ENCODE measurements around the gene FGF14. TPM values are rescaled to one million over a fixed set of nuclear protein-coding genes. Genes with fewer than 3 reads are reported as not detected.
A peak's percentile ranks its signal among the peaks of the same experiment; 100 is the strongest.

The FGF14 gene
- polyA plus RNA-seq, 1 of the 3 experiments (the other 2 are of a cell fraction), result 0.20 TPM

GRCh38 chr13:102220681-102221228, 181.1 kb downstream of the FGF14 start:
- Histone ChIP-seq H3K27me3 (ENCODE audit: insufficient read depth) (no peaks in the 10 kb centered on the region), H3K4me2 (no peak overlapping the region), H4K20me1 (ENCODE audit: insufficient read depth) (no peaks in the 10 kb centered on the region), H3F3A (replicated peaks; ENCODE audit: insufficient read depth) (no peaks in the 10 kb centered on the region), H3K9me2 (no peaks in the 10 kb centered on the region), H3K79me2 (ENCODE audit: insufficient read depth) (no peaks in the 10 kb centered on the region), H3K36me3 (replicated peaks in 1 of 2; ENCODE audit: control insufficient read depth in 1 of 2, insufficient read depth in 2 of 2, low read length in 1 of 2) (peaks cover 0 to 6% of the 10 kb centered on the region in 2 experiments), H3K9me3 (no peaks in the 10 kb centered on the region), H3K27ac (ENCODE audit: low read depth in 2 of 2, low read length in 1 of 2) (peak overlapping the region in 1 of 2 experiments; percentile 34; a peak in 1 of 4 replicates), H3K4me1 (ENCODE audit: control insufficient read depth in 1 of 2, insufficient read depth in 2 of 2, low read depth in 1 of 2, low read length in 1 of 2) (peaks cover 0 to under 1% of the 10 kb centered on the region in 2 experiments; a peak in 2 of 4 replicates), H3K4me3 (ENCODE audit: low read depth in 2 of 2, low read length in 1 of 2) (no peak overlapping the region), H3K9ac (no peak overlapping the region), H2AFZ (ENCODE audit: low read depth) (no peak overlapping the region)
- WGBS (ENCODE audit: low lambda C conversion rate), result 59% methylated on average over 5 of the region's 5 CpGs
- POLR2A ChIA-PET, result no interaction called here
- CTCF ChIA-PET, result no interaction called here
- TF ChIP-seq FOSL2 (IDR thresholded peaks at IDR 0.05; ENCODE audit: borderline replicate concordance, low read depth), result no peak
- TF ChIP-seq EP300 (IDR thresholded peaks at IDR 0.05; ENCODE audit: borderline replicate concordance in 1 of 2, low read depth in 1 of 2, low read length in 1 of 2), result no peak
- TF ChIP-seq CTCF (IDR thresholded peaks at IDR 0.05), result no peak
- no peak for TF ChIP-seq ZBTB33 (IDR thresholded peaks at IDR 0.05; ENCODE audit: borderline replicate concordance, low read depth)
- no peak for TF ChIP-seq USF2 (IDR thresholded peaks at IDR 0.05; ENCODE audit: borderline replicate concordance, low read depth, low read length)
- TF ChIP-seq ELF1 (IDR thresholded peaks at IDR 0.05), result no peak
- TF ChIP-seq SMC3 (IDR thresholded peaks at IDR 0.05; ENCODE audit: low read depth, low read length), result no peak
- TF ChIP-seq CHD2 (IDR thresholded peaks at IDR 0.05; ENCODE audit: low read length, partially characterized antibody), result no peak
- TF ChIP-seq GABPA (IDR thresholded peaks at IDR 0.05; ENCODE audit: low read depth), result no peak
- no peak for TF ChIP-seq RCOR1 (IDR thresholded peaks at IDR 0.05; ENCODE audit: low read length)
- TF ChIP-seq TCF12 (IDR thresholded peaks at IDR 0.05), result no peak
- TF ChIP-seq JUND (IDR thresholded peaks at IDR 0.05), result no peak
- TF ChIP-seq IRF3 (IDR thresholded peaks at IDR 0.05; ENCODE audit: low read depth, low read length), result no peak
- TF ChIP-seq PBX3 (IDR thresholded peaks at IDR 0.05), result no peak
- no peak for TF ChIP-seq MEF2A (IDR thresholded peaks at IDR 0.05; ENCODE audit: borderline replicate concordance, low read depth)
- no peak for TF ChIP-seq REST (IDR thresholded peaks at IDR 0.05; ENCODE audit: low read depth, low read length)
- DNase-seq, result no peak

Data from SK-N-SH (cell line).